Measurements from ENCODE around the gene KRT72. TPM values are rescaled to one million over a fixed set of nuclear protein-coding genes. Genes with fewer than 3 reads are reported as not detected.

The KRT72 gene
- total RNA-seq, 1 experiment from 2014 or later: 0.17 TPM

GRCh38 chr12:52590021-52590420 lies 11.2 kb downstream of the KRT72 start:
- H3K9ac ChIP-seq (ENCODE audit: low read length): no peak overlapping the region
- H3K9me3 ChIP-seq (ENCODE audit: control insufficient read depth in 1 of 2, insufficient read depth in 1 of 2, low read depth in 1 of 2, low read length in 2 of 2): no peaks in the 10 kb centered on the region
- H3K36me3 ChIP-seq (ENCODE audit: control insufficient read depth in 1 of 2, insufficient read depth in 2 of 2, low read length in 2 of 2): no peaks in the 10 kb centered on the region
- intact Hi-C loops (cut with micrococcal nuclease): no loop called here
- no peaks in the 10 kb centered on the region for H3K27me3 ChIP-seq (ENCODE audit: insufficient read depth, low read length)
- TF ChIP-seq SP1 (IDR thresholded peaks at IDR 0.05; ENCODE audit: low read depth) (no peak), CTCF (IDR thresholded peaks at IDR 0.05 in 2 of 3, conservative IDR thresholded peaks at IDR 0.05 in 1 of 3; ENCODE audit: borderline replicate concordance in 1 of 3, insufficient read depth in 1 of 3, low read depth in 2 of 3, low read length in 2 of 3) (no peak), YY1 (IDR thresholded peaks at IDR 0.05; ENCODE audit: extremely low read depth, insufficient replicate concordance, low read depth, low read length) (no peak), SRF (IDR thresholded peaks at IDR 0.05; ENCODE audit: low read depth) (no peak), ZBTB33 (IDR thresholded peaks at IDR 0.05; ENCODE audit: extremely low read depth, insufficient replicate concordance, low read length) (no peak), ELF1 (IDR thresholded peaks at IDR 0.05; ENCODE audit: borderline replicate concordance, low read depth) (no peak), TCF7L2 (IDR thresholded peaks at IDR 0.05; ENCODE audit: borderline replicate concordance, extremely low read depth, insufficient read depth, insufficient read length) (no peak), RAD21 (IDR thresholded peaks at IDR 0.05; ENCODE audit: low read depth) (no peak), EGR1 (IDR thresholded peaks at IDR 0.05; ENCODE audit: low read depth) (no peak), POLR2AphosphoS5 (IDR thresholded peaks at IDR 0.05; ENCODE audit: low read depth, low read length) (no peak), EZH2phosphoT487 (IDR thresholded peaks at IDR 0.05; ENCODE audit: borderline replicate concordance) (no peak), REST (IDR thresholded peaks at IDR 0.05; ENCODE audit: low read depth) (no peak)
- CTCF ChIA-PET: no interaction called here
- no peak for DNase-seq (ENCODE audit: low read depth, low spot score)
- BruUV-seq (replicated peaks): no TSS peak
- no peaks in the 10 kb centered on the region for H3K4me1 ChIP-seq (ENCODE audit: control insufficient read depth in 1 of 2, insufficient read depth in 2 of 2, low read length in 2 of 2)
- ATAC-seq: no peak
- no peaks in the 10 kb centered on the region for H3K79me2 ChIP-seq (ENCODE audit: insufficient read depth, low read length)
- no peaks in the 10 kb centered on the region for H4K20me1 ChIP-seq (ENCODE audit: insufficient read depth)
- POLR2A ChIA-PET: no interaction called here
- H3K9me2 ChIP-seq (ENCODE audit: insufficient read depth): no peaks in the 10 kb centered on the region
- no peak overlapping the region for H3K4me2 ChIP-seq (ENCODE audit: low read length)
- no peak overlapping the region for H2AFZ ChIP-seq (ENCODE audit: low read depth, low read length, poor library complexity, severe bottlenecking)
- H3K27ac ChIP-seq (ENCODE audit: low read depth, low read length): no peak overlapping the region
- RAD21 ChIA-PET (ENCODE audit: low non-redundant PET in 1 of 2, low total read pairs in 2 of 2, uncharacterized antibody in 2 of 2, unreplicated experiment in 2 of 2): no interaction called here
- H3K4me3 ChIP-seq (replicated peaks in 1 of 2; ENCODE audit: low read depth in 1 of 2, low read length in 2 of 2): no peak overlapping the region

Measured in HCT116 (cell line).